HG03108 (cell line): ENCODE data around the gene DYNLT1.
"Not testable (repeated sequence)": the region's sequence is repeated elsewhere in the genome, so short reads cannot be mapped to it uniquely, and the experiment has no call there.

Source experiments
- ATAC-seq: cut with Tn5 transposase; IDR thresholded peaks from one replicate; pipeline ENCODE4 v1.9.1; 2021; ENCODE audit warnings: moderate library complexity; ENCODE audit not compliant: unreplicated experiment

Gene DYNLT1

DNA sequence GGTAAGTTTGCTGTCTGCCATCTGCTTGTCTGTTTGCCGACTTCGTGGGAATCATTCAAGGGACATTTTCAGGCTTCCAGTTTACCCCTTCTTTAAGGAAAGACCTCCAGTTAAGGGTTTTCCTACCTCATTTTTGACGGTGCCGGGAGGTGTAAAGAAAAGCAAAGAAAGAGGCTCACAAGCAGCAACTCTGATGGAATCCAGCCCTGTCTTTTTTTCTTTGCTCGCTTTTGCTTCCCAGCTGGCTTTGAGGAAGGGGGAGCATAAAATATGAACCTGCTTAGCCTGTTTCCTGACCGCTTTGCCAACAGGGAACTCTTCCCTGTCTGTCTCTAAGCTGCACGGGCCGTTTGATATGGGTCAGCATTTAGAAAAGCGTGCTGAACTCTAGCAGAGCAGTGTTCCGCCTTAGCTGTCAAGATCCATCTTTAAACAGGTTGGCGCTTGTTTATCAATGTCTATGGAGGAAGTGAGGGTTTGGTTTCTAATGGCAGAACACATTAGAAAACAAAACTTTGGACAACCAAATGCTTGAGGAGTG, 19.2 kb upstream of the DYNLT1 start:
- ATAC-seq, result no peak

GRCh38 chr6:158662954-158663624, 18.5 kb upstream of the DYNLT1 start:
- no peak for ATAC-seq

DNA sequence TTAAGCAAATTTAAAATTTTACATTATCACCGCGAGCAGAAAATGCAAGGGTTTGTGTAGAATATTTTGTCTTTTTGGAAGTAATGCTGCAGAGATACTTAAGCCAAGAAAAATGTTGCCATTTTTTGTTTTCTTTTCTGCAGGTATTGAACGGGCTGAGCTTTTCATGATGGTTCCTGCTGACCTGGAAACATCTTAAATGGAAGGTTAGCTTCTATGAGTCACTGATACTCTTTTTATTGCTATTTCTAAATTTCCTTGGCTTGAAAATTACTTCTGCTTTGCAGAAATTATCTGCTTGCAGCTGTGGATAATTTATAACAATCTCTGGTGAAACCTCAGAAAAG, 18.0 kb upstream of the DYNLT1 start:
- ATAC-seq, result no peak

DNA sequence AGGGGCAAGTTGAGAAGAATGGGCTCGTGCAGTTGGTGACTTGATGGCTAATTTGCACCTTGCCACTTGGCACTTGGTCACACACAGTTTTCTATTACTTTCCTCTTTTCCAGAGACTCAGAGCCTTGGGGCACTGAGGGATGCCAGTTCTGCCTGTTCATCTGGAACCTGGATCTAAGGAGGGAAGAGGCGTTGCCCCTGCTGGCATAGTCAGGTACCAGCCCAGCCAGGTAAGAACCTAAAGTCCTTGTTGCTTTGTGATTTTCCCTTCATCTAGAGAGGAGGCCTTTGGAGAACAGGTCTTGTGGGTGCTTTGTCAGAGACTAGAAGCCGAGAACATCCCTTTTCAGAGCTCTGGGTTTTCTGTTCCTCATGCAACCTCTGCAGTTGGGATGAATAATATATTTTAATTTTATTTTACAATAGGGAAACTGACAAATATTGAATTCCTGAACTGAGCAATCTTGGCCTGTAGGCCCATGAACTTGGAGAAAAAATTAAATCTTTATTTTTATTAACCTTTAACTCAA, 16.7 kb upstream of the DYNLT1 start:
- ATAC-seq, result no peak

GRCh38 chr6:158660333-158660754, 15.8 kb upstream of the DYNLT1 start:
- no peak for ATAC-seq

GRCh38 chr6:158656986-158657385, 12.4 kb upstream of the DYNLT1 start:
- not testable (repeated sequence) for ATAC-seq

DNA sequence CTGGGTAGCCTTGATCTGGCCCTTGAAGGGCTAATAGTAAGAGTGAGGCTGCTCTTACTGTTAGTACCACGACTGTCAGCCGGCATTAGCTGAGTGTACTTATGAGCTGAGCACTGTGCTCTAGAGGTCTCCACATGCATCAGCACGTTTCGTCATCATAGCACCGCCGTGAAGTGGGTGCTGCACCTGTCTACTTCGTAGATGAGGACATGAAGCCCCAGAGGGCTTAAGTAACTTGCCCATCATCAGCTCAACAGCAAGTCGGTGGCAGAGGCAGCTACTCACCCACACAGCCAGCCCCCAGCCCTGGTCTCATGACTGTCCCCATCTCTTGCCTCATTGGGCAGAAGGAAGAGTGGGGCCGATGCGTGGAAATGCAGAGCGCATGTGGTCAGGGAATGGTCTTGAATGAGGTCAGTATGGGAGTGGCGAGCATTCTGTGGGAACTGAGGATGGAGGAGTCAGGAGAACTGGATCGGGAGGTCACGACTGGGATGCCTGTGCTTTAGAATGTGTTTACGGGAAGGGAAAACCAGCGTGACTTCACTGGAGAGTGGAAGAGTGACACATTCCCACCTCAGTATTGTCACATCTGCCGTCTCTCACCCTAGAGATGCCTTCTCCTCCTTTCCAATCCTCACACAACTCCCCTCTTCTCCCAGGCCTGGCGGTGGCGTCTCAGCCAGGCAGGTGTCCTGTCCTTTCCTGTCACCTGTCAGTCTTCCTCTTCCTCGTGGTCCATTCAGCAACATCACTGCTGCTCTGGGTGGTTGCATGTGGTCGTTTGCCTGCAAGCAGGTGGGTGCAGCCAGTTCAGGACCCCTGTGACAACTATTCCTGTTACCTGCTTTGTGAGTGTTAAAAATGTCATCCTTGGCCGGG, 11.3 kb upstream of the DYNLT1 start:
- no peak for ATAC-seq

GRCh38 chr6:158654960-158655489, 10.5 kb upstream of the DYNLT1 start:
- ATAC-seq, result no peak

DNA sequence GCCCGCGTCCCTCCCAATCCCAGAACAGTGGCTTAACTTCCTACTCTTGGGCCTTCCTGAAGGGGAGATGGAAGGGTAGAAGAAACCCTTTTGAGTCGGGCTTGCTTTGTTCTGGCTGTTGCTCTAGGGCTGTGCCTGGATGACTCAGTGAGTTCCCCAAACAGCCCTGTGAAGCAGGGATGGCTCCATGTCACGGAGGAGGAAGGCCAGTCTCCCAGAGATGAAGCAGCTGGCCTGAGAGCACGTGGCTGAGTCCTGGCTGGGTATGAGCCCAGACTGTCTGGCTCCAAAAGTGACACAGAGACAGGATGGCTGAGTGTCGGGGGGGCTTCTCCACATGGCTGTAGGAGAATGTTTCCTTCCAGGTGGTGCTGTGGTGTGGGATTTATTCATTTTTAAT, 10.0 kb upstream of the DYNLT1 start:
- ATAC-seq, result no peak

- peak; percentile 58 for ATAC-seq
Observed at GRCh38 chr6:158653577-158654354, 9.2 kb upstream of the DYNLT1 start.

- not testable (repeated sequence) for ATAC-seq
Observed at GRCh38 chr6:158651981-158652737, 7.6 kb upstream of the DYNLT1 start.

DNA sequence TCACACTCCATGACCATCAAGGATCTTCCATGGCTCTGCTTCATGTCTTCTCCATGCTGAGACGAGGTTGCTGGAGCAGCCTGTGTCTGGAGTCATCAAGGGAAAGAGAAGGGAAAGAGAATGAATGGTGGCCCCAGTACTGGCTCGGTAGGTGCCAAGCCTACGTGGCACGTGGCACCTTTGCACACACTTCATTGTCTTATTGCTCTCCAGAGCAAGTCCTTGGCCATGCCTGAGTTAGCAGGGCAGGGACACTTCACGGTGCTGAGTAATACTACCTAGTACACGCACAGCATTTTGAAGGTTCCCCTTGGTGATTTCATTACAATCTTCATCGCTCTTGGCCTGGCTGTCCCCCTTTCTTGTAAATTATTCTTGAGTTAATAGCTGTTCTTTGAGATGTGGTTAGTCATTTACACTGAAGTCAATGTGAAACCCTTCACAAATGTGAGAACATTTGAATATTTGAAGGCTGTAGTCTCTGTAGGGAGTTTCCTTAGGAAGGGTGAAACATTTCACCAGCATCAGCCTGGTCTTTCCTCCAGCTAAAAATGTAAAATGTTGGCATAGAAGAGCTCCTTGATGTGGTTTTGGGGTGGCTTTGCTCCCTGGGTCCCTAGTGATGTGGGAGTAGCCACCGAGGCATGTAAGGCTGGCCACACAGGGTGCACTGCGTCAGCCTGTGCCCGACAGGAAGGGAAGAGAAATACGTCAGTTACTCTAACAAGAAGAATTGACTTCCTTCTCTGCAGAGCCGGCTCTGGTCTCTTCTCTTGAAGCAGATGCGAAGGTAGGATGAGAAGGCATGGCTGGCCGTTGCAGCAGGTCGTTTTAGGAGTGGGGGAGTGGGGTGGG, 5.0 kb upstream of the DYNLT1 start, which contains the start of gene SYTL3:
SYTL3 (plus strand) TSS at position 766 of the 855 bp plus-strand sequence. CDS start 13,215 bp downstream, outside the sequence.
- peak; percentile 39 for ATAC-seq

DNA sequence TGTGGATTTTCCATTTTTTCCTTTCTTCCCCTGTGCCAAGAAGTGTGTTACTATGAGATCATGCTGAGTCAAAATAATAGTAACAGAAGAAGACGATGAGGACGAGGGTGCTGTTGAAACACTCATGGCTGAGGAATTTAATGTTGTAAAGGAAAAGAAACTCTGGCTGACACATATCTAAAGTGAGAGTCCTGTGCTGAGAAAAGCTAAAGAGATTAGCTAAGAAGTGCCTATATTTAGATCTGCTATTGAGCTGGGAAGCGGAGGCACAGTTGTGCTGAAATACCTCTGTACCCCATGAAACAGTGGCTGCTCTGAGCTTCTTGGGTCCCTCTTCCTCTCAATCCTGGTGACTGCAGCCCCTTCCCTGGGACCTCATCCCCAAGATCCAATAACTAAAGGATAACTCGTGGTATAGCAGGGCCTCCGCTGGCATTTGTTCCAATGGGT, 4.2 kb upstream of the DYNLT1 start:
- ATAC-seq, result peak; percentile 22

- ATAC-seq, result no peak
Observed at GRCh38 chr6:158647501-158647900, 3.0 kb upstream of the DYNLT1 start.

GRCh38 chr6:158646023-158646910, 1.7 kb upstream of the DYNLT1 start:
- ATAC-seq, result no peak

- ATAC-seq, result no peak
Observed at GRCh38 chr6:158645064-158646022, 800 bp upstream of the DYNLT1 start.

GRCh38 chr6:158643836-158644230, 710 bp downstream of the DYNLT1 start:
- ATAC-seq, result no peak
